ENCODE measurements around the gene SNAP29. TPM values are rescaled to one million over a fixed set of nuclear protein-coding genes. Genes with fewer than 3 reads are reported as not detected.
A peak's percentile ranks its signal among the peaks of the same experiment; 100 is the strongest.

SNAP29 gene
- total RNA-seq, 1 experiment from 2014 or later = 17.8 TPM

DNA sequence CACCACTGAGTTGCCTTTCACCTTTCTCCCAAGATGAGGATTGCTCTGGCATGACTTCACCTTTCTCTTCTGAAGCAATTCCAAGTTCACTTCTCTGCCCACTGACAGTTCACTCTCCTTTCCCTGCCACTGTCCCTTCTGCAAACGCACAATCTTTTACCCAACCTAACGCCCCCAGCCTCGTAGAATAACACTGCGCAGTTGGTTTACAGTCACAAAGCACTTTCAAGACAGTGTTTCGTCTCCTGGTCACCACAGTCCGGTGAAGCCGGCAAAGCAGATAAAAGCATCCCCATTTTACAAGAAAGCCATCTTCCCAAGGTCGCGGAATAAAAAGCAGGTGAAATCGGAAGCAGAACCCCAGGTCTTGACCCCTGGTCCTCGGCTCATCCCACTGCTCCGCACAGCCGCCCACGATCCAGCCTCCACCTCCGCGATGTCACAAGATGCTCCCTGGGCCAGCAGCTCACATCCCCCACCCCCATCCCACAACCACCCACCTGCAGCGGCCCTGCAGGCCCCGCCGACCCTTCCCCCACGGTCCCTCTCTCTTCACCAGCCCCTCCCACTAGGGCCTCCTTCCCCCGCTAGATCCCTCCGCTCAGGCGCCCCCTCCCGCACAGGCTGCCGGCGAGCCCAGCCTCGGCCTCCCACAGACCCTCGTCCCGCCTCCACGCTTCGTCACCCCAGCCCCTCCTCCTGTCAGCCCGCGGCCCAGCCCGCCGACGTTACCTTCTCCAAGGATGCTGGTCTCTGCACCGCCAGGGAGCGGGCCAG lies 781 bp upstream of the SNAP29 start:
- H3K4me1 ChIP-seq (replicated peaks; ENCODE audit: insufficient read depth) = peaks cover 6% of the 10 kb centered on the region
- no TSS peak for BruUV-seq (replicated peaks)
- H3F3A ChIP-seq (ENCODE audit: insufficient read depth, low read depth) = 0 out of 2 replicates have a peak, but pooled peaks cover 5% of the 10 kb centered on the region
- peak overlapping the region; percentile 90 for H3K4me3 ChIP-seq
- H4K20me1 ChIP-seq (ENCODE audit: insufficient read depth) = no peaks in the 10 kb centered on the region; the same call in 1 of the 2 replicates
- intact Hi-C loops (cut with micrococcal nuclease; ENCODE audit: unreplicated experiment) = loop anchor here (2.0 kb wide), 1 partner anchor 59 kb away; the partner anchor contains the start of gene CRKL
- CTCF ChIA-PET = no interaction called here
- POLR2A ChIA-PET (ENCODE audit: unreplicated experiment) = no interaction called here
- DNase-seq = peak in 1 of 2 experiments; percentile 72
- no peaks in the 10 kb centered on the region for H3K36me3 ChIP-seq (ENCODE audit: low read depth)
- peak overlapping the region; percentile 96 for H3K4me2 ChIP-seq
- no peaks in the 10 kb centered on the region for H3K9me2 ChIP-seq (ENCODE audit: insufficient read depth)
- H2AFZ ChIP-seq = peak overlapping the region; percentile 77
- no peaks in the 10 kb centered on the region for H3K9me3 ChIP-seq (ENCODE audit: insufficient read depth, low read depth)
- H3K27ac ChIP-seq = no peak overlapping the region
- H3K79me2 ChIP-seq (ENCODE audit: low read depth) = peaks cover 38% of the 10 kb centered on the region
- H3K27me3 ChIP-seq (ENCODE audit: insufficient read depth, low read depth) = no peaks in the 10 kb centered on the region
- TF ChIP-seq, protein P1, sequence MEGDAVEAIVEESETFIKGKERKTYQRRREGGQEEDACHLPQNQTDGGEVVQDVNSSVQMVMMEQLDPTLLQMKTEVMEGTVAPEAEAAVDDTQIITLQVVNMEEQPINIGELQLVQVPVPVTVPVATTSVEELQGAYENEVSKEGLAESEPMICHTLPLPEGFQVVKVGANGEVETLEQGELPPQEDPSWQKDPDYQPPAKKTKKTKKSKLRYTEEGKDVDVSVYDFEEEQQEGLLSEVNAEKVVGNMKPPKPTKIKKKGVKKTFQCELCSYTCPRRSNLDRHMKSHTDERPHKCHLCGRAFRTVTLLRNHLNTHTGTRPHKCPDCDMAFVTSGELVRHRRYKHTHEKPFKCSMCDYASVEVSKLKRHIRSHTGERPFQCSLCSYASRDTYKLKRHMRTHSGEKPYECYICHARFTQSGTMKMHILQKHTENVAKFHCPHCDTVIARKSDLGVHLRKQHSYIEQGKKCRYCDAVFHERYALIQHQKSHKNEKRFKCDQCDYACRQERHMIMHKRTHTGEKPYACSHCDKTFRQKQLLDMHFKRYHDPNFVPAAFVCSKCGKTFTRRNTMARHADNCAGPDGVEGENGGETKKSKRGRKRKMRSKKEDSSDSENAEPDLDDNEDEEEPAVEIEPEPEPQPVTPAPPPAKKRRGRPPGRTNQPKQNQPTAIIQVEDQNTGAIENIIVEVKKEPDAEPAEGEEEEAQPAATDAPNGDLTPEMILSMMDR (conservative IDR thresholded peaks at IDR 0.05) = no peak
- no peak for TF ChIP-seq EZH2 (IDR thresholded peaks at IDR 0.05; ENCODE audit: low read depth)

- no TSS peak for BruUV-seq (replicated peaks)
- DNase-seq = no peak
- H4K20me1 ChIP-seq (ENCODE audit: insufficient read depth) = no peaks in the 10 kb centered on the region; the same call in 1 of the 2 replicates
- peak overlapping the region; percentile 75 for H3K4me2 ChIP-seq
- H3K9me3 ChIP-seq (ENCODE audit: insufficient read depth, low read depth) = no peaks in the 10 kb centered on the region
- H3F3A ChIP-seq (ENCODE audit: insufficient read depth, low read depth) = 0 out of 2 replicates have a peak, but pooled peaks cover 5% of the 10 kb centered on the region
- intact Hi-C loops (cut with micrococcal nuclease; ENCODE audit: unreplicated experiment) = loop anchor here (2.0 kb wide), 1 partner anchor 57 kb away; the partner anchor contains the start of gene CRKL
- H3K79me2 ChIP-seq (ENCODE audit: low read depth) = peaks cover 26% of the 10 kb centered on the region
- no peaks in the 10 kb centered on the region for H3K9me2 ChIP-seq (ENCODE audit: insufficient read depth)
- H2AFZ ChIP-seq = peak overlapping the region; percentile 89
- CTCF ChIA-PET = interaction anchor here (0.7 kb wide), 1 partner anchor 450 kb away, joined by 3 read pairs; no protein-coding TSS in a partner anchor
- TF ChIP-seq, protein P1 (conservative IDR thresholded peaks at IDR 0.05) = no peak
- no peak for TF ChIP-seq EZH2 (IDR thresholded peaks at IDR 0.05; ENCODE audit: low read depth)
- no peaks in the 10 kb centered on the region for H3K27me3 ChIP-seq (ENCODE audit: insufficient read depth, low read depth)
- peaks cover 6% of the 10 kb centered on the region for H3K4me1 ChIP-seq (replicated peaks; ENCODE audit: insufficient read depth)
- peak overlapping the region; percentile 90 for H3K4me3 ChIP-seq
- no peaks in the 10 kb centered on the region for H3K36me3 ChIP-seq (ENCODE audit: low read depth)
- POLR2A ChIA-PET (ENCODE audit: unreplicated experiment) = no interaction called here
- no peak overlapping the region for H3K27ac ChIP-seq
Measured at GRCh38 chr22:20859615-20860014, 808 bp downstream of the SNAP29 start.

DNA sequence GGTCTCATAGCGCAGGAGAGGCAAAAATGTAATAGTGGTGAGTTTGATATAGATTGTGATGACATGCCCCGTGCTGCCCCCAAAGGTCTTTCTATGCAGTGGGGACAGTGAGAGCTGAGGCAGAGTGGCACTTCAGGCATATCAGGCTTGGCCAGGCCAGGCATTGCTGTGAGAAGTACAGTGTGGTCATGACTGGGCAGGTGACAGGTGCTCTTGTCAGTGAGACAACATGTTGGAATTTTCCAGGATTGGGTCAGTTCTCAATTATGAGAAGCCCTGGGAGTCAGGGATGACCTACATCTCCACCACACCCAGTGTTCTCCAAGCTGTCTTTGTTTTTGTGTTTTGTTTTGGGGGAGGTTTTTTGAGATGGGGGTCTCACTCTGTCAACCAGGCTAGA lies 3.7 kb downstream of the SNAP29 start:
- Histone ChIP-seq H3K9me2 (ENCODE audit: insufficient read depth) (no peaks in the 10 kb centered on the region), H2AFZ (no peak overlapping the region), H3K4me2 (no peak overlapping the region), H3F3A (ENCODE audit: insufficient read depth, low read depth) (0 out of 2 replicates have a peak, but pooled peaks cover 5% of the 10 kb centered on the region), H3K36me3 (ENCODE audit: low read depth) (no peaks in the 10 kb centered on the region), H3K9me3 (ENCODE audit: insufficient read depth, low read depth) (no peaks in the 10 kb centered on the region), H3K79me2 (ENCODE audit: low read depth) (peaks cover 11% of the 10 kb centered on the region), H3K4me3 (no peak overlapping the region), H3K4me1 (replicated peaks; ENCODE audit: insufficient read depth) (peaks cover 6% of the 10 kb centered on the region), H3K27me3 (ENCODE audit: insufficient read depth, low read depth) (no peaks in the 10 kb centered on the region), H3K27ac (no peak overlapping the region), H4K20me1 (ENCODE audit: insufficient read depth) (no peaks in the 10 kb centered on the region)
- ChIA-PET POLR2A (ENCODE audit: unreplicated experiment) (no interaction called here), CTCF (no interaction called here)
- TF ChIP-seq, protein P1 (conservative IDR thresholded peaks at IDR 0.05) = no peak
- no TSS peak for BruUV-seq (replicated peaks)
- intact Hi-C loops (cut with micrococcal nuclease; ENCODE audit: unreplicated experiment) = no loop called here
- DNase-seq = no peak

Data from PC-9 (cell line).